Measurements from ENCODE around the gene VRK1.
"Not testable (repeated sequence)": the region's sequence is repeated elsewhere in the genome, so short reads cannot be mapped to it uniquely, and the experiment has no call there.

VRK1 gene, protein sequence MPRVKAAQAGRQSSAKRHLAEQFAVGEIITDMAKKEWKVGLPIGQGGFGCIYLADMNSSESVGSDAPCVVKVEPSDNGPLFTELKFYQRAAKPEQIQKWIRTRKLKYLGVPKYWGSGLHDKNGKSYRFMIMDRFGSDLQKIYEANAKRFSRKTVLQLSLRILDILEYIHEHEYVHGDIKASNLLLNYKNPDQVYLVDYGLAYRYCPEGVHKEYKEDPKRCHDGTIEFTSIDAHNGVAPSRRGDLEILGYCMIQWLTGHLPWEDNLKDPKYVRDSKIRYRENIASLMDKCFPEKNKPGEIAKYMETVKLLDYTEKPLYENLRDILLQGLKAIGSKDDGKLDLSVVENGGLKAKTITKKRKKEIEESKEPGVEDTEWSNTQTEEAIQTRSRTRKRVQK

GRCh38 chr14:96796851-96797581, at the start of gene VRK1:
TSS of gene VRK1 (plus strand) at chr14:96797382. CDS start at chr14:96833472, 36,090 bp downstream.
- peak; percentile 95 for DNase-seq (ENCODE audit: low spot score)

DNA sequence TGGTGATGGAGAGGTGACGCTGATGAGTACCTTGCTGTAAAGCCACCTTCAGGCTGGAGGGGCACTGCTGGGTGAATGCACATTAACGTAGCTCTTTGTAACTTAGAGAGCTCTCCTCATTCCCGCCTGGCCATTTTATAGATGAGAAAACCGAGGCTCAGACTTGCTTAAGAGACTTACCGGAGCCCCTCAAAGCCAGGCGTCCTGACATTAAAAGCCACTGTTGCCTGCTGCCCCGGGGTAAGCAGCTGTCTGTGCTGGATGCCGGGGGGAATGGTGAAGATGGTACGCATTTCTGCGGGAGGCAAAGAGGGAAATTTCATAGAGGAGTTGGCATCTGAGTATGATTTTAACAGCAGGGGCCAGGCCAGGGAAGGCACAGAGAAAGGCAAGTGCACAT, 49.6 kb upstream of the VRK1 start:
- DNase-seq (ENCODE audit: low spot score): no peak

DNA sequence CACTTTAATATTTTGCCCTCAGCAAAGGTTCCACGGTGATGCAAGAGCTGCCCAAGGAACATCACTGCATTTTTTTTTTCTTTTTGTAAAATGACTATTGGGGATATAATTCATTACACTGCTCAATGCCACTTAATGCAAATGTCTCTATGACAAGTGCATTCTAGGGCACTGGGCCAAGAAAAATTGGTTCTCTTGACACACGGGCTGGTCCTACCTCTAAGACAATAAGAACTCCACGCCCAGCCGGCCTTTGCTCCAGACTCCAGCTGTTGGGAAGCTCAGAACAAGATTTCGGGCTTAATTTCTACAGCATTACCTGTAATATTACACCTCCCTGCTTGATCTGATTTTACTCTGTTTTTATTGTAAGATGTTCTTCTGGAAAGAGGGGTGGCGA, 48.8 kb upstream of the VRK1 start:
- DNase-seq (ENCODE audit: low spot score): no peak

GRCh38 chr14:96751505-96751904, 45.7 kb upstream of the VRK1 start:
- DNase-seq (ENCODE audit: low spot score): no peak

DNA sequence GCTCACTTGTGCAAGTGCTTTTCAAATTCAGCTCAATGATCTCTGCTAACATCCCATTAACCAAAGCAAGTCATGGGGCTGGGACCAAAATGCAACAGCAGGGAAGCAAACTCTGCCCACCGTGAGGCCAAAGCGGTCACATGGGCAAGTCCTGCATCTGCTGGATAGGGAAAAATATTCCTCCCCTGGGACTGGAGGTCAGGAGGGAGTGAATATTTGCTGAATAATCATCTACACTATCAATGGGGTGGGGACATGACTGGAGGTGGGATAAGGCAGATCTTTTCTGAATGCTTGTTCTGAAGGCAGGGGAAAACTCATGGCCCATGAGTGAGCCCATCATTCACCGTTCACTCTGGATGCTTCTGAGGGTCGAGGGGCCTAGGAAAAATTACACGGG, 45.1 kb upstream of the VRK1 start:
- no peak for DNase-seq (ENCODE audit: low spot score)

GRCh38 chr14:96752594-96752993, 44.6 kb upstream of the VRK1 start:
- no peak for DNase-seq (ENCODE audit: low spot score)

DNA sequence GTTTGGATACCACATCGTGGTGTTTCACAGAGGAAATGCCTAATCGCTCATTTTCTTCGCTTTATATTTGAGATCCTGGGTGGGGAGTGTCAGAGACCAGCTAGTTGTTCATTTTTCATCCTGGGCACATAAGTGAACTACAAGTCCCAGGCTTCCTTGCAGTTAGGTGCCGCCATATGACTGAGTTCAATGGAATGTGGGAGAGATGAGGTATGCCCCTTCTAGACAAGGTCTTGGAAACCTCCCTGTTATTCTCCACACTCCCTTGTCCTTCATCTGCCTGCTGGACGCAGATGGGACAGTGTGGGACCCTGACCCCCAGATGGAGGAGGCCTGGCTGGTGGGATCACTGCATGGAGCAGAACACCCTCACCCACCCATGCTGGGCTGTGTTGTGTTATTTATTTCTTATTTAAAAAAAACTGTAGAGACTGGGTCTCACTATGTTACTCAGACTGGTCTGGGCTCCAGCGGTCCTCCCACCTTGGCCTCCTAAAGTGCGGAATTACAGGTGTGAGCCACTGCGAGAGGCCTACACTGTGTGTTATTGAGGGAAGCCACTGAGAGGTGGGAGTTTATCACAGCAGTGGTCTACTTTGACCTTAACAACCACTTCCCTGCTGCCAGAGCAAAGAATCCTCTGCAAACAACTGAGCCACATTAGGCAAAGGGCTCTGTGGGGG, 42.9 kb upstream of the VRK1 start:
- no peak for DNase-seq (ENCODE audit: low spot score)

DNA sequence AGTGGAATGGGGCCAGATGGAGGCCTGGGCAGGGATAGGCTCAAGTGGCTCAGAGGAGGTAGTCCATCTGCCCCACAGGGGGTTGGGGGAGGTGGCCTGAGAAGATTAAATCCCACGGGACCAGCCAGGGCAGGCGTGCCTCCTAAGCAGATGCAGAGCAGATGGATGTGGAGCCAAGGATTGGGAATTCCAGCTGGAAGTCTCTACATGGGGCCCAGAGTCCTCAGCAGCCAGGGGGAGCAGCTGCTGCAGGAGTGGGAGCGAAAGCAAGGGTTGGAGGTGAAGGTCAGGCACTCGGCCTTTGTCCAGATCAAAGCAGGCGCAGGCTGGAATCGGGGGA, 42.4 kb upstream of the VRK1 start:
- DNase-seq (ENCODE audit: low spot score): no peak

GRCh38 chr14:96756745-96757144, 40.4 kb upstream of the VRK1 start:
- DNase-seq (ENCODE audit: low spot score): no peak

DNA sequence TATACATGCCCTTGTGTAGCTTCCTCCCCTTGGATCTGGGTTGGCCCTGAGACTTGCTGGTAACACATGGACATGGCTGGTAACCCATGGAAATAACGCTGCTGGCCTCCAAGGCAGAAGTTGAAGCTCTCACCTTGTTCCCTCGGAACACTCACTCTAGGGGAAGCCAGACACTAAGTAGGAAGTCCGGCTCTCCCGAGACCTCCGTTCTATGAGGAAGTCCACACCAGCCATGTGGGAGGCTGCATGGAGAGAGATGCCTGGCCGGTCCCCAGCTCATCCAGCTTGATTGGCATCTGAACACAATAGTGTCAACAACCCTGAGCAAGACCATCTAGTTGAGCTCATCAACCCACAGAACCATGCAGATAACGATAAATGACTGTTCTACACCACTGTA, 39.7 kb upstream of the VRK1 start:
- DNase-seq (ENCODE audit: low spot score): no peak

- DNase-seq (ENCODE audit: low spot score): no peak
These were observed 36.1 kb upstream of the VRK1 start for GRCh38 chr14:96761066-96761465.

- DNase-seq (ENCODE audit: low spot score): peak; percentile 69
These were observed 34.5 kb upstream of the VRK1 start for GRCh38 chr14:96762650-96763049.

DNA sequence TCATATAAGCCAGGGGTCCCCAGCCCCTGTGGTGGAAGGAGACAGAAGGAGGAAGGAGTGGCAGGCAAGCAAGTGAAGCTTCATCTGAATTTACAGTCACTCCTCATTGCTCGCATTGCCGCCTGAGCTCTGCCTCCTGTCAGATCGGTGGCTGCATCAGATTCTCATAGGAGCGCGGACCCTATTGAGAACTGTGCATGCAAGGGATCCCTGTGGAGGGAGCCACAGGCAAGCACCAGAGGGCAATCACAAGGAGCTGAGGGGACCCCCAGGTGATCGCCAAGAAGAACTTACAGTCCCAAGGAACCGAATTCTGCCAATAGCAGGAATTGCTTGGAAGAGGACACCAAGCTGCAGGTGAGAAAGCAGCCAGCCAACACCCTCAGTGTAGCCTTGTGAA, 33.2 kb upstream of the VRK1 start:
- no peak for DNase-seq (ENCODE audit: low spot score)

DNA sequence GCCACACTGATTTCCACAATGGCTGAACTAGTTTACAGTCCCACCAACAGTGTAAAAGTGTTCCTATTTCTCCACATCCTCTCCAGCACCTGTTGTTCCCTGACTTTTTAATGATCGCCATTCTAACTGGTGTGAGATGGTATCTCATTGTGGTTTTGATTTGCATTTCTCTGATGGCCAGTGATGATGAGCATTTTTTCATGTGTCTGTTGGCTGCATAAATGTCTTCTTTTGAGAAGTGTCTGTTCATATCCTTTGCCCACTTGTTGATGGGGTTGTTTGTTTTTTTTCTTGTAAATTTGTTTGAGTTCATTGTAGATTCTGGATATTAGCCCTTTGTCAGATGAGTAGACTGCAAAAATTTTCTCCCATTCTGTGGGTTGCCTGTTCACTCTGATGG, 32.0 kb upstream of the VRK1 start:
- DNase-seq (ENCODE audit: low spot score): not testable (repeated sequence)

DNA sequence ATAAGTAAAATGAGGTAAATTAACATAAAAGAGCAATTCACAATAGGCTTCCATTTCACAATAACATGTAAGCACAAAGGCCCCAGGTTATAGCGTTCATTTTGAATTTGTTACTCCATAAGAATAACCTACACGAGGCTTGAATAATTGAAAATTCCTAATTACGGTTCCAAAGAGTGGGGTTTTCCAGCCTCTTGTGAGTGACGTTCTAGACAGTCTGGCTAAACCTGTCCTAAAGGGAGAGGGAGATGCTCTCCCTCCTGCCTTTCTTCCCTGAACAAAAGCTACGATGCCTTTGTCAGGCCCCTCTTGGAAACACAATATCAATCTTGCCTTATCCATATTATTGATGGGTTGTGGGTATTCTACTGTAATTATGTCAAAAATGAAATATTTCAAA, 24.3 kb upstream of the VRK1 start:
- no peak for DNase-seq (ENCODE audit: low spot score)

DNA sequence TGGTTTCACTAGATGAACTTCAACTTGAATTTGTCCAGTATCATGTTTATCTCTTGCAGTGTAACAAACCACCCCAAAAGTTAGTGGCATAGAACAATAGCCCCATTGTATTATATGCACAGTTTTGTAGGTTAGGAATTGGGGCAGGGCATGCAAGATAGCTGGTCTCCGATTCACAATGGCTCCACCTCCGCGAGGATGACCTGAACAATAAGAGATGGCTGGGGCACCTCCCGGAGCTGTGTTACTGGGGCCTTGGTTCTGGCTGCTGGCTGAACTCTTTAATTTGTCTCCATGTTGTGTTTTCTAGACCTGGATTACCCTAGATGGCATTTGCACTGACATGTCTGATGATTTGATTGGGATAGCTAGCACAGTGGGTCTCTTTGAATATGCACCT, 20.4 kb upstream of the VRK1 start:
- no peak for DNase-seq (ENCODE audit: low spot score)

DNA sequence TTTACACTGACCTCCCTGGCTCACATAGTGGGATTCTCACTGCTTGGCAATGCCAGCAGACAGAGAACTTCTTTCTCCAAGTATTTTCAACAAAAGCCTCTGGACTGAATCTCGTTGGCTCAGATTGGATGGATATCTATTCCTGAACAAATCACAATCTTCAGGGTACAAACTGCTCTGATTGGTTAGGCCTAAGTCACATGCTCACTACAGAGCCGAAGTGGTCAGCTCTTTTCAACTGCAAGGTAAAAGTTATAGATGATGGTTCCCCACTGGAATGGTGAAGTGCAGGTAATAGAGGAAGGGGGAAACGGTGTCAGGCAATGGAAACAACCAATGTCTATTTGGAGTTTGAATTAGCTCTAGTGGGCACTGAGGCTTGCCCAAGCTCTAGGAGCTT, 16.7 kb upstream of the VRK1 start:
- DNase-seq (ENCODE audit: low spot score): no peak

DNA sequence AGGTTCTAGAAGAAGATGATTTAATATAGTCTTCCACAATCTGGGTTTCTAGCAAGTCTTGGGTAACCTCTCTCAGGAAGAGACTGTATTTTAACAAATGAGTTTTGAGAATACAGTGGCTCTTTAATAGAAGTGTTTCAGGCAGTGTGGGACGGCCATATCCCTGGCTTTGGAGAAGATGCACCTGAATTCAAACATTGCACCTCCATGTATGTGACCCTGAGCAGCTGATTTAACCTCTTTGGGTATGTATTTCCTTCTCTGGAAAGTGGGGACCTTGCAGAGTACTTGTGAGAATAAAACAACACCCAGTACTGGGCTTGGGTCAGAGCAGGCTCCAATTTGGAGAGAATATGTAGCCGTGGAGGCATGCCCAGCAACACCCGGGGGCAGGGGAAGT, 15.8 kb upstream of the VRK1 start:
- no peak for DNase-seq (ENCODE audit: low spot score)

- no peak for DNase-seq (ENCODE audit: low spot score)
These were observed 14.7 kb upstream of the VRK1 start for GRCh38 chr14:96782436-96782835.

DNA sequence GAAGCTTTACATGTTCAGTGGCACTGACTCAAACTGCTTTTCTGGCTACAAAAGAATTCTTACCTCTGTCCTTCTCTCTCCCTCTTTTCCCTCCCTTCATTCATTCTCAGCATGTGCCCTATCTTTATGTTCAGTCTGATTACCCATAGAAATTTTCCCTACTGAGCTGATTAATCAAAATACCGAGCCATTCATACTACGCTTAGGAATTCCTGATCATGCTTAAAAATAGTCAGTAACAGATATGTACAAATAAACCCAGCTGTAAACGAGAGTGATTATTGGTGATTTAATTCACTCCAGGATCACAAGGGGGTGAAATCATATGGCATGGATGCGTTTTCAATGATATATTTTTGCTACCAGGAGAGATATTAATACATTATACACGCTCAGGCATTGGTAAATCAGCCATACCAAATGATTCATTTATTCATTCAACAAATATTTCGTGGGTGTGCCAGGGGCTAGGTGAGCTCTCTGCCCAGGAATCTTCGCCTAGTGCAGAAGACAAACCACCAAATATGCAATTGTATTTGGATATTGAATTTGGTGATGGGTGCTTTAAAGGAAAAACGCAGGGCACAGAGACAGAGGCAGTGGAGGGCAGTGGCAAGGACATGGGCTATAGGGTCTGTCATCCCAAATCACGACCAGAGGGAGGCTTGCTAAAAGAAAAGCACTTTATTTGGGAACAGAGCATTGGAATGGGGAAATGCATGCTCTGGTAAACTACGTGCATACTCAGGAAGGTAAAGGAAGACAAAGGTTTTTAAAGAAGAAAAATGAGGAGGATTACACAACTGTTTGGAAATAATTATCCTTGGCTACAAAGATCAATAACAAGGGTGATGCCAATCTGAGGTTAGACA, 13.9 kb upstream of the VRK1 start:
- no peak for DNase-seq (ENCODE audit: low spot score)

DNA sequence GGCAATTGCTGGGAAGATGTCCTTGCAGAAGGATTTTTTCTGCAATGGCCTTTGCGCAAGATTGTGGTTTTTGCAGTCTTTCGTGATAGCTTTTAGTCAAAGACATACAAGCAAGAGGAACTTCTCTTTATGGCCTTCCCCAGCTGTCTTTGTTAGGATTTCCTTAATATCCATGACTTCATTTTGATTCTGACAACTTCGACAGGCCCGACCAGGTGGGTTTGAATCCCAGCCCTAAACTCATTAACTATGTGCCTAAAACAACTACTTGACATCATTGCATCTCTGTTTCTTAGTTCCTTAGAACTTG, 13.3 kb upstream of the VRK1 start:
- no peak for DNase-seq (ENCODE audit: low spot score)

DNA sequence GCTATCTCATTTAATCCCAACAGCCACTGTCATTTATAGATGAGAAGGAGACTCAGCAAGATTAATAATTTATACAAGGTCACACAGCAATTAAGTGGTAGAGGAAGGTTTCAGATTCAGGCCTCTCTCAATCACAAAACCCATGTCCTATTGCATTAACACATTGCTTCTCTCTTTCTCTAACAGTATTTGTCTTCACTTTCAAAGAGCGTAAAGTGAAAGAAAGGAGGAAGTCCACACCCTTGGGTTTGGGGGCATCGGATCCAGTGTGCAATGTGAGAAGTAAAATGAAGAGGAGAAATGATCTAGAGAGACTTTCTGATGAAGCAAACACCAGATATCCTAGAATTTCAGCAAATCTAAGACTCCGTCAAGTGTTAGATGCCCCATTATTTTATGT, 7.0 kb upstream of the VRK1 start:
- no peak for DNase-seq (ENCODE audit: low spot score)
